OCI-LY7 (cell line): ENCODE data around the gene ENTPD1.

ENCODE experiments used
- CTCF ChIP-seq: fragments of 200-600 bp; sonication (generic); conservative IDR thresholded peaks from 2 replicates; pipeline ENCODE4 v1.5.1; 2014; ENCODE audit warnings: mild to moderate bottlenecking, antibody characterized with exemption, low read length, moderate library complexity, mixed read lengths
- EZH2phosphoT487 ChIP-seq: fragments of 200-600 bp; sonication (generic); IDR thresholded peaks from 2 replicates; pipeline ENCODE4 v1.6.1; 2018; ENCODE audit warnings: low read depth, borderline replicate concordance, mild to moderate bottlenecking, mixed run types, antibody characterized with exemption, low read length, moderate library complexity, mixed read lengths

- TF ChIP-seq CTCF = no peak
- TF ChIP-seq EZH2phosphoT487 = no peak
Observed at GRCh38 chr10:95739056-95739455, 16.9 kb upstream of the ENTPD1 start.
